Sciatic nerve (tissue), 2 donors: ENCODE data around the gene AADACL3. TPM values are rescaled to one million over a fixed set of nuclear protein-coding genes. Genes with fewer than 3 reads are reported as not detected.
"Not testable (repeated sequence)": the region's sequence is repeated elsewhere in the genome, so short reads cannot be mapped to it uniquely, and the experiment has no call there.

Experiments used
- ATAC-seq: fragments of 200-7000 bp; cut with Tn5 transposase; one replicate; pipeline ENCODE4 v1.9.1; 2020; ENCODE audit warnings: mild to moderate bottlenecking, moderate library complexity
- DNase-seq: peaks from one replicate; pipeline ENCODE4 v3.0.0-alpha.2; 2020; ENCODE audit warnings: low spot score
- intact Hi-C: fragments of 100-400 bp; cut with DNase I; formaldehyde crosslinking; loops from one replicate; pipeline ENCODE4 v1.14.2; 2022
- total RNA-seq: library from RNA; stranded (reverse); fragmentation: NEBNext Ultra II Directional; extraction: Animal tissue kit (Norgen Biotek cat#: 25700); gene quantifications from one replicate; pipeline ENCODE4 v1.2.1, GENCODE V29; 2021
- donor health status: DM: no; HTN: no; CAD: no.
- donor health status: DM: no; HTN: no; CAD: no.

AADACL3 gene, protein sequence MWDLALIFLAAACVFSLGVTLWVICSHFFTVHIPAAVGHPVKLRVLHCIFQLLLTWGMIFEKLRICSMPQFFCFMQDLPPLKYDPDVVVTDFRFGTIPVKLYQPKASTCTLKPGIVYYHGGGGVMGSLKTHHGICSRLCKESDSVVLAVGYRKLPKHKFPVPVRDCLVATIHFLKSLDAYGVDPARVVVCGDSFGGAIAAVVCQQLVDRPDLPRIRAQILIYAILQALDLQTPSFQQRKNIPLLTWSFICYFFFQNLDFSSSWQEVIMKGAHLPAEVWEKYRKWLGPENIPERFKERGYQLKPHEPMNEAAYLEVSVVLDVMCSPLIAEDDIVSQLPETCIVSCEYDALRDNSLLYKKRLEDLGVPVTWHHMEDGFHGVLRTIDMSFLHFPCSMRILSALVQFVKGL
- total RNA-seq: not detected

DNA sequence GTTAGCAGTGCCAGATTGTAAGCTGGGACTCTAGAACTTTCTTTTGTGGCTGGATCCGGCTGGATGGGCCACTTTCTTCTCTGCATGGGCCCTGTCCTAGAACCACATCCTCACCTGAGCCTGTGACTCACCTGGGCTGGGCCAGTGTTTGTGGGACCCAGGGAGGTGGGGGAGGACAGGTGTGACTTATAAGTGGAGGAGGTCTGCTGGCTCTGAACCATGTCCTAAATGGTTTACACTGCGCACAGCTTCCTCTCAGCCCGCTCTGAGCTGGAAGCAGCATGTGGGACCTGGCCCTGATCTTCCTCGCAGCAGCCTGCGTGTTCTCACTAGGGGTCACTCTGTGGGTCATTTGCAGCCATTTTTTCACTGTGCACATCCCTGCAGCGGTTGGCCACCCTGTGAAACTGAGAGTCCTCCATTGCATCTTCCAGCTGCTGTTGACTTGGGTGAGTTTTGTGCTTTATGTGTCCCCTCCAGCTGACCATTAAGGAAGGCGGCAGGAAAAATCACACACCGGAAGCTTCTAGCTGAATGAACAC, at the start of gene AADACL3:
Gene AADACL3, plus strand, starts transcription at position 215 of the 542 bp plus-strand sequence. Its CDS starts 67 bp downstream, at position 282.
- ATAC-seq (no peak), DNase-seq (no peak)
- intact Hi-C loops: no loop called here

DNA sequence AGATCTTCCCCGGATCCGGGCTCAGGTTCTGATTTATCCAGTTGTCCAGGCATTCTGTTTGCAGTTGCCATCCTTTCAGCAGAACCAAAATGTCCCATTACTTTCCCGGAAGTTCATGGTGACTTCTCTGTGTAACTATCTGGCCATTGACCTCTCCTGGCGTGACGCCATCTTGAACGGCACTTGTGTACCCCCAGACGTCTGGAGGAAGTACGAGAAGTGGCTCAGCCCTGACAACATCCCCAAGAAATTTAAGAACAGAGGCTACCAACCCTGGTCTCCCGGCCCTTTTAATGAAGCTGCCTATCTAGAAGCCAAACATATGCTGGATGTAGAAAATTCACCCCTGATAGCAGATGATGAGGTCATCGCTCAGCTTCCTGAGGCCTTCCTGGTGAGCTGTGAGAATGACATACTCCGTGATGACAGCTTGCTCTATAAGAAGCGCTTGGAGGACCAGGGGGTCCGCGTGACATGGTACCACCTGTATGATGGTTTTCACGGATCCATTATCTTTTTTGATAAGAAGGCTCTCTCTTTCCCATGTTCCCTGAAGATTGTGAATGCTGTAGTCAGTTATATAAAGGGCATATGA, 49.7 kb upstream of the AADACL3 start:
- ATAC-seq (no peak), DNase-seq (no peak)
- intact Hi-C loops: no loop called here

DNA sequence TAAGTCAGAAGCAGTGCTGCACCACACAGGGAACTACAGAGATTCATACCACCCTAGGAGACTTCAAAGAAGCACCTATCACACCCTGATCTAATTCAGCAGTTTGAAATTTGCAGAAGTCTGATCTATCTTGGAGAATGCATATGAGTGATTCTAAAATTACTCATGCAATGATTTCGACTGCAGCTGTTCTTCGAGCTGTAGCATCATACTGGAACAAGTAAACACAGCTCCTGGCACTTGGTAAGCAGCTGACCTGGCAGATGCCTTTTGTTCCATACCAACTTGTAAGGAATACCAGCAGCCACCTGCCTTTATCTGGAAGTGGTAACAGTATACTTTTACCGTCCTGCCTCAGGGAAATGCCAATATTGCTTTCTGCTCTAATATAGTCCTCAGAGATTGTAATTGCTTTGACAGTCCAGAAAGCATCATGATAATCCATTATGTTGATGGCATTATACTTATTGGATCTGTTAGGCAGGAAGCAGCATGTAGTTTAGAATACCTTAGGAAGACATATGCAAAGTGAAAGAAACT, 46.3 kb upstream of the AADACL3 start:
- ATAC-seq (no peak), DNase-seq (no peak)
- intact Hi-C loops: no loop called here

DNA sequence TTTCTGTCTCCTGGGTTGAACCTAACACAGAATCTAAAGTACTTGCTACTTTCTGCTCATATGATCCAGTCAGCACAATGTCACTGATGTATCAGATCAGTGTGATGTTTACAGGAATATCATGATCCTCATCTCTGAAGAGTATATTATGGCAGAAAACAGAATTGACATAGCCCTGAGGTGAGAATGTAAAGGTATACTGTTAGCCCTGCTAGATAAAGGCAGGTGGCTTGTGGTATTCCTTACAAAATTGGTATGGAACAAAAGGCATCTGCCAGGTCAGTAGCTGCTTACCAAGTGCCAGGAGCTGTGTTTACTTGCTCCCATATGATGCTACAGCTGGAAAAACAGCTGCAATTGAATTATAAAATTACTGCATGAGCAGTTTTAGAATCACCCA, 41.6 kb upstream of the AADACL3 start:
- intact Hi-C loops: no loop called here
- DNase-seq (no peak), ATAC-seq (no peak)

DNA sequence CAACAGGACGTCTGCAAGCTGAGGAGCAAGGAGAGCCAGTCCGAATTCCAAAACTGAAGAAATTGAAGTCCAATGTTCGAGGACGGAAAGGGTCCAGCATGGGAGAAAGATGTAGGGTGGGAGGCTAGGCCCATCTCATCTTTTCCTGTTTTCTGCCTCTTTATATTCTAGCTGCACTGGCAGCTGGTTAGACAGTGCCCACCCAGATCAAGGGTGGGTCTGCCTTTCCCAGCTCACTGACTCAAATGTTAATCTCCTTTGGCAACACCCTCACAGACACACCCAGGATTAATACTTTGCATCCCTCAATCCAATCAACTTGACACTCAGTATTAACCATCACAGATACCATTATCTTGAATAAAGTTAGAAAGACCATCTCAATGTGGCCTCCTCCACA, 39.8 kb upstream of the AADACL3 start:
- DNase-seq, intact Hi-C loops, ATAC-seq: not testable (repeated sequence)

DNA sequence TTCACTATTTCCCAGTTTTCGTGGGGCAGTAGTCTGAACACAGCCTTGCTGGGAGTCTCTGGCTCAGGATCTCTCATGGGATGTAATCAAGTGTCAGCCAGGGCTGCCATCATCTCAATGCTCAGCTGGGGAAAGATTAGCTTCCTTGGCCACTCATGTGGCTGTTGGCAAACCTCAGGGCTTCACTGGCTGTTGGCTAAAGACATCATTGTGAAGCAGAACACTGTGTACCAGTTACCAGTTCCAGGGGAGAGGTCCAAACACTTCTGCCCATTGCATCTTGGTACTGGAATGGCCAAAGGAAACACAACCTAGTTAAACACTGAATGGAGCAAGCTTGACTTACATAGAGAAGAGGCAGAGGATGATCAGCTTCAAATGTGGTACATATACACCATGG, 38.3 kb upstream of the AADACL3 start:
- intact Hi-C loops: no loop called here
- no peak for DNase-seq
- peak; percentile 38 for ATAC-seq

DNA sequence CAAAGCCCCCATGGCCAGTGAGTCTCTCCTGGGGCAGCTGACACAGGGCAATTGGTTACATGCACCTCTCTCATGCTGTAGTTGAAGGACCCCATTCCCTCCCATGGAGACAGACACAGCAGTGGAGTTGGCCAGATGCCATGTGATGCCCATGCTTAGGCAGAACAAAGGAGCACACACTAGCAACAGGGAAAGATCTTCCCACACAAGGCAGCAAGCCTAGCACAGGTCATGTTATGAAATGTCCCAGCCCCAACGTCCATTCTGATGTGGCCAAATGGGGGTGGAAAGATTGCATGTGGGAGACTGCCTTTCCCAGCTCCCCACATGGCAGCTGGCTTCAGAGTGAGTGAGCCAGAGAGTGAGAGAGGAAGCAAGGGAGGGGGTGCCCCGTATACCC, 37.6 kb upstream of the AADACL3 start:
- no peak for DNase-seq
- ATAC-seq: peak; percentile 22
- intact Hi-C loops: no loop called here

DNA sequence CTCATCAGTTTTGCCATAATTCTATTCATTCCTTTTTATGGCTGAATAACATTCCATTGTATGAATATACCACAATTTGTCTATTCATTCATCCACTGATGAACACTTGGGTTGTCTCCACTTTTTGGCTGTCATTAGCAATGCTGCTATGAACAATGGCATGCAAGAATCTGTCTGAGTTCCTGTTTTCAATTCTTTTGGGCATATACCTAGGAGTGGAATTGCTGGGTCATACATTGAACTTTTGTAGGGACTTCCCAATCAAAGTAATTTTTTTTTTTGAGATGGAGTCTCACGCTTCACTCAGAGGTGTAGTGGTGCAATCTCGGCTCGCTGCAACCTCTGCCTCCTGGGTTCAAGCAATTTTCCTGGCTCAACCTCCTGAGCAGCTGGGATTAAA, 37.1 kb upstream of the AADACL3 start:
- intact Hi-C loops: no loop called here

DNA sequence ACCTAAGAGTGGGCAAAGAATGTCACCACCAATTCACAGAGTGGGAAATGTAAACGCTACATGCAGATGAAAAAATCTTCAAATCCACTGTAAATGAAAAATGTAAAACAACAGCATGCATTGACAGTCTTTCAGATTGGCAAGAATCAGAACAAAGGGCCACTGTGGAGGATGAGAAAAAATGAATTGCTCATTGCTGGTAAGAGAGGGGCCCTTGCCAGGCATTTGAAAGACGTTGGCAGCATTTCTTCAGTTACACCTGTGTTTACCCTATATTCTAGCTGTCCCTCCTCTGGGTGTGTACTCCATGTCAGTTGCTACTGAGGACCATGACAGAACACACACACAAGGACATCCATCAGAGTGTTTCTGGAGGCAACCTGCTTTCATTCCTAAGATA, 25.8 kb upstream of the AADACL3 start:
- no peak for DNase-seq
- no peak for ATAC-seq
- intact Hi-C loops: no loop called here

More for the DNA sequence above, 37.1 kb upstream of the AADACL3 start:
- ATAC-seq (no peak), DNase-seq (no peak)

DNA sequence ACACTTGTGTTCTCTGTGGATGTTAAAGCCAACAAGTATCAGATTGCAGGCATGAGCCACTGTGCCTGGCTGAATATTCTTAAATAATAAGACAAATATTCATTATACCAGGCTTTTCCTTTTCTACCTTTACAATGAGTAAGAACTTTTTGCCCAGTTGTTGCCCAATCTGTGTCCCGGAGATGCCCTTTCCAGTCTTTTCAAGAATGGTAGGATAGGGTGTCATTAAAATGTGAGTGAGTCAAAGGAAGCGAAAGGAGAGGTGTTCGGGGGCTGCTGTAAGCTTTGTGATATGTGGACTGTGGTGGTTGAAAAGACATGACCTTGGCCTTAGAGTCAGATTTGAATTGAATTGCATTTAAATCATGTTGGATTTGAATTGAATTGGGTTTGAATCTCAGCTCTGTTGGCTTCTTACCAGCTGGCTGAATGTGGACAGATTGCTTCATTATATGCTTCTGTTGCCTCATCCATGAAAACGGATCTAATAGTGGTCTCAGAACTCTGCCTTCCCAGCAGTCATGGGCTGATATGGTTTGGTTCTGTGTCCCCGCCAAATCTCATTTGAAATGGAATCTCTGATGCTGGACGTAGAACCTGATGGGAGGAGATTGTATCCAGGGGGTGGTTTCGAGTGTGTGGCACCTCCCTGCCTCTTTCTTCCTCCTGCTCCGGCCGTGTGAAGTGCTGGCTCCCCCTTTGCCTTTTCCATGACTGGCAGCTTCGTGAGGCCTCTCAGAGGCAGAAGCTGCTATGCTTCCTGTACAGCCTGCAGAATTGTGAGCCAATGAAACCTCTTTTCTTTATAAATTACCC, 22.7 kb upstream of the AADACL3 start:
- peak; percentile 84 for ATAC-seq
- intact Hi-C loops: no loop called here
- no peak for DNase-seq

DNA sequence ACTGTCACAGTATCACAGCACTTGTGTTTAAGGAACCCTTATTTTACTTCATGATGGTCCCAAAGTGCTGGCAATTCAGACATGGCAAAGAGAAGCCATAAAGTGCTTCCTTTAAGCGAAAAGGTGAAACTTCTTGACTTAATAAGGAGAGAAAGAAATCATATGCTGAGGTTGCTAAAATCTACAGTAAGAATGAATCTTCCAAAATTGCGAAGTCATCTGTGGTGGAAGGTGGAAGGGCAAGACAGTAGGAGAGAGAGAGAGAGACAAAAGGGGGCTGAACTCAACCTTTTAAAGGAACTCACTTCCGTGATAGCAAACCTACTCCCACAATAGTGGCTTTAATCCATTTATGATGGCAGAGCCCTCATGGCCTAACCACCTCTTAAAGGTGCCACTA, 19.3 kb upstream of the AADACL3 start:
- no peak for ATAC-seq
- DNase-seq: no peak
- intact Hi-C loops: no loop called here

DNA sequence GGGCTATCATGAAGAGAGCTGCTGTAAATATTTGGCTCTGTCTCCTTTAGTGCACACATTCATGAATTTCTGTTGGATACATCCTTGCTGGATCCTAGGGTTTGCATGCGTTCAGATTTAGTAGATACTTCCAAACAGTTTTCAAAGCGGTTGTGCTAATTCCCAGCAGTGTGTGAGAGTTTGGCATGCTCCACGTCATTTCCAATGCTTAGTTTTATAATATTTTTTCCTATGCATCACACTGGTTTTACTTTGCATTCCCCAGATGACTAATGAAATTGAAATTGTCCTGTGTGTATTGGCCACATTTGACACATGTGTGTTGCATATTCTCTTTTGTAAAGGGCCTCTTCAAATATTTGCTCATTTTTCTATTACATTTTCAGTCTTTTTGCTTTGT, 18.5 kb upstream of the AADACL3 start:
- no peak for ATAC-seq
- no peak for DNase-seq
- intact Hi-C loops: no loop called here

DNA sequence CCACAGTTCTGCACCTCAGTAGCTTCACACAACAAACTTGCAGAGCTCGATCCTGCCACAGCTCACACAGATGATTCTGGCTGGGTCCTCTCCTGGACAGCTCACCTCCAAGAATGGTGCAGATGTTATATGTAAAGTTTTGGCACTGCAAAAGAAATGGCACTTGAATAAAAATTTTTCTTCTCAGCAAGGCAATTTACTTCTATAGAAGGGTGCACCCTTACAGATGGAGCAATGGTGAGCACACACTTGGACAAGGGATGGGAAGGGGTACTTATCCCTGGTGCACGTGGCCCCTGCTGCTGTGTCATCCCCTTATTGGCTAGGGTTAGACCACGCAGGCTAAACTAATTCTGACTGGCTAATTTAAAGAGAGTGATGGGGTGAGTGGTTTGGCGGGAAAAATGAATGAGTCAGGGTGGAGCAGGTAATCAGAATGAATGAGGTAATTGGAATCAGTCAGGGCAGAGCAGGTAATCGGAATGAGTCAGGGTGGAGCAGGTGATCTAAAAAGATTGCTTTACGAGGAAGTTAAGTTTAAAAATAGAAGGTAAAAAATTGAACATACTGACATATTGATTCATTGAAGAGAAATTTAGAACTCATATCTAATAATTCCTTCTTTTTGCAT, 12.0 kb upstream of the AADACL3 start:
- intact Hi-C loops: no loop called here
- no peak for DNase-seq
- no peak for ATAC-seq

DNA sequence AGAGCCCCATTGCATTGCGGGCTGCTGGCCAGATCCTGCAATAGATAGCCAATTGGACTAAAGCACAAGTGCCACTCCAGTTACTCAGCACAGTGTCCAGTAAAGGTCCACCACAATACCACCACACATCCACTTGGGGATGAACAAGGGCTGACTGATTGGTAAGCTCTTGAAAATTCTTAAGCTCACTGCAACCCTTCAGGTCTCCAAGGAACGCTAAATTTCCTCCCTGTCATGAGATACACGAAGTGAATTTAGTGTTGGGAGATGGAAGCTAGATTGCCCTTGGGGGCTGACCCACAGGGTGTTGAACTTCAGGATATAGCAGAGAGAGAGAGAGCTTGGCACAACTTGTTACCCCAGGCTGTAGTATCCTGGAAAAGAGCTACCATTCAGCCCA, 9.8 kb upstream of the AADACL3 start:
- ATAC-seq (no peak), DNase-seq (no peak)
- intact Hi-C loops: no loop called here

DNA sequence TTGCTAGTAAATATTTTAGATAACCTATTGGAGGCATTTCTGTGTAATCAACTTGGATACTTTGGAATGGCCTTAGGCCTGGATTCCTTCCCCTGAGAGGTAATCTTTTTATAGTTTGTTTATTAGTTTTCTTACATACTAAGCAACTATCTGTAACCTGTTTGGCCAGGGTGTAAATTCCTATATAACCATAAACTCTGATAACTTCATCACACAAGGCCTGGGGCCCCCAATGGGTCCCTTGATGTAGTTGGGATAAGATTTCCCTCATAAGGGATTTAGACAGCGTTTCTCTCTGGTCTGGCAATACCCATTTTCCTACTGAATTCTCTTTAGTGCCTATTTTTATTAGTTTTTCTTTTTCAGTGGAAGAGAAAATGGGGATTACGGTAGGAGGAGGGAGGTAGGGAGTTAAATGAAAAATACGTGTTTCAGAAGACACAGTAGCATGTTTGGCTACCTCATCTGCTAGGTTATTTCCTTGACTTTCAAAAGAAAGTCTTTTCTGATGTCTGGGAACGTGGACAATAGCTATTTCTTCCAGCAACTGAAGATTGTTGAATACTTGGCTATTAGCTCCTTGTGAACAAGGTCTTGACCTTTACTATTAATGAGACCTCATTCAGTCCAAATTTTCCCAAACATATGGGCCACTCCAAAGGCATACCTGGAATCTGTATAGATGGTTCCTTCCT, 7.4 kb upstream of the AADACL3 start:
- no peak for DNase-seq
- intact Hi-C loops: no loop called here
- no peak for ATAC-seq

DNA sequence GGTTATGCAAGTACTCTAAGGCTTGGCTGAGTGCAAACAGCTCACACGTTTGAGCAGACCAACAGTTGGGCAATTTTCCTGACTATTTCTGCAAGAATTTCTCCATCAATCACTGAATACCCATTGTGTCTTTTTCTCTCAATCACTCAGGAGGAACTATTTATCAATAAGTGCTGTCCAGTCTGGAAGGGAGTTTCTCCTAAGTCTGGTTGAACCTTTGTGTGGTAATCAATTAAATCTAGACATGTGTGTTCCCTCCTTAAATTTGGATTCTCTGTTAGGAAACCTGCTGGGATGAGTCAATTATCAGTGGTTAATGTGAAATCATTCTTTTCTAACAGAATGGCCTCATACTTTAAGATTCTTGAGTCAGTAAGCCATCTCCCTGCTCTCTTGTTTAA, 6.8 kb upstream of the AADACL3 start:
- intact Hi-C loops: no loop called here
- no peak for ATAC-seq
- DNase-seq: no peak

DNA sequence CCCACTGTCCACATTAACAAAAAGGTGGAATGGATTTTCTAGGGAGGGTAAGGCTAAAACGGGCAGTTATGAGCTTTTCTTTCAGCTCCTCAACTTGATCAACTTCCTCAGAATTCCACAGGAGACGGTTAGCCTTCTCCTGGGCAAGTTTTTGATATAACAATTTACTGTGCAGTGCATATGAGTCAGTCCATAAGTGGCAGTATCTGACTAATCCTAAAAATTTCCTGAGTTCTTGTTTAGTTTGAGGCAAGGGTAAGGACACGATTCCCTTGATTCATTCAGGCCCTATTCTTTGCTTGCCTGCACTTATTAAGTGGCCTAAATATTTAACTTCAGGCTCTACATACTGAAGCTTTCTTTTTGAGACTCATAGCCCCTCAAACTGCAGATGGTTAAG, 6.2 kb upstream of the AADACL3 start:
- intact Hi-C loops: no loop called here
- no peak for DNase-seq
- no peak for ATAC-seq

DNA sequence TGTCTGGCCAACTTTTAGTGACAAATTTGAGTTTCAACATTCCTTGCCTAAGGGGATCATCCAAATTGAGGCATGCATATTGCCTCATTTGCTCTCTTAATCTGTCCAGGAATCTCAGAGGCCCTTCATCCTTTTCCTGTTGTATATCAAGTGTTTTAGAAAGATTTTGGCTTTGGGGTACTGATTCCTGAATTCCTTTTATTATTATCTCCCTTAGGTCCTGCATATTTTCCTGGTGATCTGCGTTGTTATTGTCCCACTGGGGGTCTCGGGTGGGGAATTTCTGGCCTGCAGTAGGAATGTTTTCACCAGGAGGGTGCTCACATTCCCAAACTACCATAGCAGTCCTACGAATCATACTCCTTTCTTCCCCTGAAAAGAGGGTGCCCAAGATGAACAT, 4.4 kb upstream of the AADACL3 start:
- intact Hi-C loops: no loop called here
- no peak for ATAC-seq
- no peak for DNase-seq
